Nephron progenitor cell (in vitro differentiated cells): ENCODE measurements around the gene GRK5.
A peak's percentile ranks its signal among the peaks of the same experiment; 100 is the strongest.

Experiments used
- DNase-seq: peaks from one replicate; pipeline ENCODE4 v3.0.0; 2021
- H3K27ac Mint-ChIP-seq: 2 replicates; pipeline ENCODE4 v1.8.0; 2021; ENCODE audit warnings: mild to moderate bottlenecking, moderate library complexity, mixed read lengths
- H3K27me3 Mint-ChIP-seq: 2 replicates; pipeline ENCODE4 v1.8.0; 2021; ENCODE audit warnings: mild to moderate bottlenecking, low read depth, mixed read lengths; ENCODE audit not compliant: poor library complexity
- H3K36me3 Mint-ChIP-seq: 2 replicates; pipeline ENCODE4 v1.8.0; 2021; ENCODE audit warnings: low read depth, mixed read lengths
- H3K4me1 Mint-ChIP-seq: 2 replicates; pipeline ENCODE4 v1.8.0; 2021; ENCODE audit warnings: mixed read lengths
- H3K4me3 Mint-ChIP-seq: 2 replicates; pipeline ENCODE4 v1.8.0; 2021; ENCODE audit warnings: mild to moderate bottlenecking, moderate library complexity, mixed read lengths
- H3K9me3 Mint-ChIP-seq: 2 replicates; pipeline ENCODE4 v1.8.0; 2021; ENCODE audit warnings: mild to moderate bottlenecking, moderate library complexity, mixed read lengths
- CTCF ChIP-seq: fragments of 200-600 bp; sonication (generic); IDR thresholded peaks from 2 replicates; pipeline ENCODE4 v1.5.0; 2021; ENCODE audit warnings: antibody characterized with exemption

The GRK5 gene

DNA sequence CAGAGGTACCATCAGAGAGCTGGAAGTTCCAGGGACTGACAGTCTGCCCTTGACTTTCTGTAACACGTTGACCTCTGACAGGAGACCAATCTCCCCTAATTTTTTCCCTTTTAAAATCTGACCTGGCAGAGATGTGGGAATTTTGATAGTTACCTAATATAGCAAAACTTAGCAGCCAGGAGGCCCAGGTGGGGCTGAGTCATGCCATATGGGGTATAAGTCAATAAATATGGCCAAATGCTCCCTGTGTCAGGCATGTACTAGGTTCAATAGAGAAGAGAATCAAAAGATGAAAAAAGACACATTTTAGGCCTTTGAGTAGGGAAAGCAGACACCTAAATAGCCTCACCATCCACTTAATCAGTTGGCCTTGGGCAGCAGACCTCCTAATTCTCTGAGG lies 6.1 kb upstream of the GRK5 start:
- no peak for TF ChIP-seq CTCF
- Mint-ChIP-seq H3K27ac (no peak overlapping the region), H3K36me3 (no peaks in the 10 kb centered on the region)

DNA sequence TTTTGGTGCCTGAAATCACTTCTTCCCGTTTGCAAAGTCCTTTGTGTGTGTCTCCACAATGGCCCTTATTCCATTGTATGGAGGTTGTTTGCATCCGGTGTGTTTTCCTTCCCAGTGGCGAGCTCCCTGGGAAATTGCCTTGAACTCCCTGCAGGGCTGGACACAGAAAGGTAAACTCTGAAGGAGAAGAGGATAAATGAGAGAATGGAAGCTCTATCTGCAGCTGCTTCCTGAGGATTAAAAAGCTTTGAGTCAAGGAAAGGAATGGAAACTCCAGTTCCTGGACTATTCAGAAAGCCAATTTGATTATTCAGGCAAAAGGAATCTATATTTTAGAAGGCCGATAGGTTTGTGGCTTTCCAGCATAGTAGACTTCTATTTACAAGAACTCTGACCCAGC lies 4.4 kb upstream of the GRK5 start:
- H3K9me3 Mint-ChIP-seq: no peaks in the 10 kb centered on the region
- H3K4me1 Mint-ChIP-seq: peaks cover 23% of the 10 kb centered on the region
- H3K36me3 Mint-ChIP-seq: no peaks in the 10 kb centered on the region
- TF ChIP-seq CTCF: no peak
- peak overlapping the region; percentile 46 for H3K27ac Mint-ChIP-seq
- peaks cover 21% of the 10 kb centered on the region for H3K27me3 Mint-ChIP-seq
- DNase-seq: no peak
- no peak overlapping the region for H3K4me3 Mint-ChIP-seq

More for the DNA sequence above, 6.1 kb upstream of the GRK5 start:
- H3K9me3 Mint-ChIP-seq: no peaks in the 10 kb centered on the region
- no peak for DNase-seq
- H3K4me3 Mint-ChIP-seq: no peak overlapping the region
- peaks cover 23% of the 10 kb centered on the region for H3K27me3 Mint-ChIP-seq
- peaks cover 18% of the 10 kb centered on the region for H3K4me1 Mint-ChIP-seq

- H3K9me3 Mint-ChIP-seq: no peaks in the 10 kb centered on the region
- peak overlapping the region; percentile 85 for H3K4me3 Mint-ChIP-seq
- no peaks in the 10 kb centered on the region for H3K36me3 Mint-ChIP-seq
- DNase-seq: peak; percentile 27
- TF ChIP-seq CTCF: no peak
- peak overlapping the region; percentile 95 for H3K27ac Mint-ChIP-seq
- H3K27me3 Mint-ChIP-seq: peaks cover 15% of the 10 kb centered on the region
- peaks cover 46% of the 10 kb centered on the region for H3K4me1 Mint-ChIP-seq
These were observed 1.3 kb upstream of the GRK5 start for GRCh38 chr10:119205894-119206602.

DNA sequence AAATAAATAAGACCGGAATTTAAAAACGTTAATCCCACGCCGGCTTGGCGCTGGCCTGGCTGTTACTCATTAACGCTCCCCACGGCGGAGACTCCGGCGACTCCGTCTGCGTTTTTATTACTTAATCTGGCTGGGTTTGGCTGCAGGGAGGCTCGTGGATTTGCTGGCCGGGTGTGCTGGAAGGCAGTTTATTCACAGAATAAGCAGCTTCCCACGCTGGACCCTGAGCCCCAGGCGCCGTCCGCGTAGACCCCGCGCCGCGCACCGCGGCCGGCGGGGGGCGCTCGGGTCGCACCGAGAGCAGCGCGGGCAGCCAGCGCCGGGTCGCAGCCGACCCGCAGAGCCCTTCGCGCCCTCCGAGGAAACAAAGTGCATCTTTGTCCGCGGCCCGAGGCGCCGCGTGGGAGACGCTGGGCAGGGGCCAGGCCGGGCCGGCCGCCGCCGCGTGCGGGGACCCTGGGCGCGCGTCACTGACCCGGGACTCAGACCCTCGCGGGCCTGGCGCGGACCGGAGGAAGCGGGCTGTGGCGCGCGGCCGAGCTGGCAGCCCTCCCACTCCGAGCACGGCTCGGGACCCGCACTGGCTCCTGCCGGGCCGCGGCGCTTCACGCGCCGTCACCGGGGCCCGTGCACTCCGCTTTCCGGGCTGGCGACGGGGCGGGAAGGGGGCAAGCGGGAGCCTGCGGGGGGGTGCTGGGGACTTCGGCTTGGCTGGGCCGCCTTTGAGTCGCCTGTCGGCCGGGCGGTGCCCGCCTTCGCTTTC lies 587 bp upstream of the GRK5 start:
- Mint-ChIP-seq H3K27ac (peak overlapping the region; percentile 95), H3K27me3 (peaks cover 15% of the 10 kb centered on the region), H3K4me3 (peak overlapping the region; percentile 85), H3K4me1 (peaks cover 54% of the 10 kb centered on the region), H3K9me3 (no peaks in the 10 kb centered on the region), H3K36me3 (no peaks in the 10 kb centered on the region)
- peak; percentile 78 for DNase-seq
- no peak for TF ChIP-seq CTCF

- H3K36me3 Mint-ChIP-seq: no peaks in the 10 kb centered on the region
- peak overlapping the region; percentile 98 for H3K4me3 Mint-ChIP-seq
- peaks cover 12% of the 10 kb centered on the region for H3K27me3 Mint-ChIP-seq
- H3K27ac Mint-ChIP-seq: peak overlapping the region; percentile 81
- H3K9me3 Mint-ChIP-seq: no peaks in the 10 kb centered on the region
- peak; percentile 67 for DNase-seq
- no peak for TF ChIP-seq CTCF
- peaks cover 61% of the 10 kb centered on the region for H3K4me1 Mint-ChIP-seq
These were observed 562 bp downstream of the GRK5 start for GRCh38 chr10:119207713-119208552.
